HepG2 (cell line): ENCODE measurements around the gene NOB1. TPM values are rescaled to one million over a fixed set of nuclear protein-coding genes. Genes with fewer than 3 reads are reported as not detected.

ENCODE experiments used
- ATF4 ChIP-seq, 2 experiments: fragments of 450-650 bp in 1 of 2; sonication (generic) in 1 of 2; formaldehyde crosslinking; IDR thresholded peaks; 2 replicates each; pipeline versions ENCODE4 v1.5.0 to v1.8.0; 2020 to 2022; ENCODE audit warnings: mild to moderate bottlenecking in 1 of 2, missing genetic modification reagents in 1 of 2
- ATF7-NPFF ChIP-seq: sonication (generic); formaldehyde crosslinking; IDR thresholded peaks from 2 replicates; pipeline ENCODE4 v1.8.1; 2023; ENCODE audit warnings: mild to moderate bottlenecking, low read depth, missing genetic modification reagents, moderate library complexity
- CHD2 ChIP-seq: IDR thresholded peaks from 2 replicates; pipeline ENCODE4 v1.6.1; 2011; ENCODE audit warnings: low read depth, low read length, improper control_type of control experiment
- CREB3 ChIP-seq: sonication (generic); formaldehyde crosslinking; IDR thresholded peaks from 2 replicates; pipeline ENCODE4 v1.5.0; 2020; ENCODE audit warnings: missing genetic modification reagents
- DRAP1 ChIP-seq: IDR thresholded peaks from 2 replicates; pipeline ENCODE4 v1.6.1; 2016; ENCODE audit warnings: missing genetic modification reagents, missing compliant biosample characterization
- EZH2 ChIP-seq: conservative IDR thresholded peaks from 2 replicates; pipeline ENCODE4 v1.6.1; 2012; ENCODE audit warnings: mild to moderate bottlenecking, low read depth, low read length, moderate library complexity
- HCFC1 ChIP-seq: fragments of 150-350 bp; IDR thresholded peaks from 2 replicates; pipeline ENCODE4 v1.6.1; 2014; ENCODE audit warnings: low read depth, low read length
- HDAC2 ChIP-seq: sonication (generic); formaldehyde crosslinking; IDR thresholded peaks from 2 replicates; pipeline ENCODE4 v1.4.0; 2020; ENCODE audit warnings: missing genetic modification reagents
- JUN ChIP-seq: sonication (generic); formaldehyde crosslinking; IDR thresholded peaks from 2 replicates; pipeline ENCODE4 v1.4.0; 2020; ENCODE audit warnings: mild to moderate bottlenecking, missing genetic modification reagents
- MTA1 ChIP-seq: sonication (generic); formaldehyde crosslinking; IDR thresholded peaks from 2 replicates; pipeline ENCODE4 v1.4.0; 2020; ENCODE audit warnings: missing genetic modification reagents, mild to moderate bottlenecking, borderline replicate concordance
- NBN ChIP-seq: fragments of 450-650 bp; conservative IDR thresholded peaks from 2 replicates; pipeline ENCODE4 v1.6.1; 2017
- POGZ ChIP-seq: sonication (generic); formaldehyde crosslinking; IDR thresholded peaks from 2 replicates; pipeline ENCODE4 v1.4.0; 2020; ENCODE audit warnings: mild to moderate bottlenecking, missing genetic modification reagents
- RCOR2 ChIP-seq: IDR thresholded peaks from 2 replicates; pipeline ENCODE4 v1.6.1; 2016; ENCODE audit warnings: missing biosample characterization, missing genetic modification reagents
- THYN1 ChIP-seq: sonication (generic); formaldehyde crosslinking; IDR thresholded peaks from 2 replicates; pipeline ENCODE4 v1.8.1; 2023; ENCODE audit warnings: low read depth, mild to moderate bottlenecking, moderate library complexity, missing genetic modification reagents, borderline replicate concordance
- ZBTB2 ChIP-seq: sonication (generic); formaldehyde crosslinking; IDR thresholded peaks from 2 replicates; pipeline ENCODE4 v1.8.0; 2022; ENCODE audit warnings: low read depth, missing genetic modification reagents
- ZFP1 ChIP-seq: IDR thresholded peaks from 2 replicates; pipeline ENCODE4 v1.6.1; 2016
- ZFP62 ChIP-seq: sonication (generic); formaldehyde crosslinking; IDR thresholded peaks from 2 replicates; pipeline ENCODE4 v1.4.0; 2020; ENCODE audit warnings: missing genetic modification reagents
- ZNF225 ChIP-seq: sonication (generic); formaldehyde crosslinking; IDR thresholded peaks from 2 replicates; pipeline ENCODE4 v1.4.0; 2020; ENCODE audit warnings: mild to moderate bottlenecking, missing genetic modification reagents
- ZNF260 ChIP-seq: sonication (generic); formaldehyde crosslinking; IDR thresholded peaks from 2 replicates; pipeline ENCODE4 v1.4.0; 2020; ENCODE audit warnings: missing genetic modification reagents, low read depth, mild to moderate bottlenecking, borderline replicate concordance
- ZNF530 ChIP-seq: sonication (generic); formaldehyde crosslinking; IDR thresholded peaks from 2 replicates; pipeline ENCODE4 v1.5.0; 2020; ENCODE audit warnings: low read depth, mild to moderate bottlenecking, missing genetic modification reagents
- ZNF543 ChIP-seq: sonication (generic); formaldehyde crosslinking; IDR thresholded peaks from 2 replicates; pipeline ENCODE4 v1.4.0; 2020; ENCODE audit warnings: mild to moderate bottlenecking, missing genetic modification reagents
- ZNF567 ChIP-seq: sonication (generic); formaldehyde crosslinking; IDR thresholded peaks from 2 replicates; pipeline ENCODE4 v1.8.1; 2023; ENCODE audit warnings: mild to moderate bottlenecking, missing genetic modification reagents, borderline replicate concordance
- ZNF598 ChIP-seq: sonication (generic); formaldehyde crosslinking; IDR thresholded peaks from 2 replicates; pipeline ENCODE4 v1.5.1; 2020; ENCODE audit warnings: mild to moderate bottlenecking, missing genetic modification reagents, borderline replicate concordance
- ZNF670 ChIP-seq: sonication (generic); formaldehyde crosslinking; IDR thresholded peaks from 2 replicates; pipeline ENCODE4 v1.8.0; 2022; ENCODE audit warnings: mild to moderate bottlenecking, missing genetic modification reagents, borderline replicate concordance
- ZNF747 ChIP-seq: sonication (generic); formaldehyde crosslinking; IDR thresholded peaks from 2 replicates; pipeline ENCODE4 v1.8.1; 2023; ENCODE audit warnings: missing genetic modification reagents, mild to moderate bottlenecking, borderline replicate concordance
- ZNF883 ChIP-seq: sonication (generic); formaldehyde crosslinking; IDR thresholded peaks from 2 replicates; pipeline ENCODE4 v1.5.1; 2020; ENCODE audit warnings: mild to moderate bottlenecking, missing genetic modification reagents; ENCODE audit errors: not compliant biosample characterization
- polyA plus RNA-seq, 8 experiments: library from polyadenylated mRNA; depleted of rRNA in 3 of 8; stranded (reverse) in 7 of 8; unstranded in 1 of 8; fragments of >200 nt; fragmentation: Illumina TruSeq in 4 of 8; extraction: Trizol in 4 of 8; gene quantifications; 2 replicates each; pipeline versions ENCODE4 v1.2.1 to v1.2.3, GENCODE V29; 2011 to 2016; ENCODE audit warnings: low read depth in 4 of 8, missing spikeins in 1 of 8, mixed read lengths in 1 of 8; ENCODE audit not compliant: insufficient read depth in 1 of 8
- total RNA-seq, 5 experiments: library from RNA; depleted of rRNA; stranded (reverse); fragments of >200 nt; fragmentation: Illumina TruSeq; extraction: Trizol; gene quantifications; 2 replicates each; pipeline ENCODE4 v1.2.3, GENCODE V29; 2016; ENCODE audit warnings: low read depth in 1 of 5

NOB1 gene
- total and polyA plus RNA-seq, 2 of the 13 experiments (the other 11 are each of a cell fraction or from before 2014, with no cell fraction given): 47.1 to 162 TPM

GRCh38 chr16:69761983-69762813, 7.5 kb upstream of the NOB1 start, which contains the start of gene WWP2 (continued):
- no peak for TF ChIP-seq ATF4 (CRISPR knock-in tag; IDR thresholded peaks at IDR 0.05)
- no peak for TF ChIP-seq JUN
- peak; percentile 41; the same call in 1 of the 2 replicates for TF ChIP-seq ZNF225 (CRISPR knock-in tag)
- TF ChIP-seq ZNF530 (CRISPR knock-in tag): no peak; the same call in 1 of the 2 replicates
- TF ChIP-seq ATF7-NPFF: no peak
- TF ChIP-seq POGZ (CRISPR knock-in tag): no peak
- peak; percentile 92 for TF ChIP-seq ZBTB2 (CRISPR knock-in tag)
- TF ChIP-seq ZNF543: no peak
- no peak; the same call in 1 of the 2 replicates for TF ChIP-seq CHD2
- TF ChIP-seq RCOR2 (CRISPR knock-in tag): 0 out of 2 replicates have a peak, but pooled peaks have one; percentile 30
- TF ChIP-seq EZH2: no peak
- peak; percentile 62; the same call in 1 of the 2 replicates for TF ChIP-seq HCFC1
- peak; percentile 73; the same call in 1 of the 2 replicates for TF ChIP-seq ZFP1 (CRISPR knock-in tag)
- TF ChIP-seq ZNF260 (CRISPR knock-in tag): no peak
- no peak for TF ChIP-seq THYN1 (CRISPR knock-in tag)
- no peak; the same call in 1 of the 2 replicates for TF ChIP-seq CREB3
- peak; percentile 91; the same call in 1 of the 2 replicates for TF ChIP-seq ZNF567 (CRISPR knock-in tag)
- TF ChIP-seq ZFP62 (CRISPR knock-in tag): no peak
- TF ChIP-seq DRAP1 (CRISPR knock-in tag): peak; percentile 61; the same call in 1 of the 2 replicates
- TF ChIP-seq ZNF598 (CRISPR knock-in tag): no peak
- TF ChIP-seq ZNF670 (CRISPR knock-in tag): peak; percentile 22; the same call in 1 of the 2 replicates
- TF ChIP-seq ZNF883 (CRISPR knock-in tag): peak; percentile 26
- no peak for TF ChIP-seq NBN
- TF ChIP-seq ZNF747 (CRISPR knock-in tag): no peak
- 0 out of 2 replicates have a peak, but pooled peaks have one; percentile 37 for TF ChIP-seq HDAC2
- no peak for TF ChIP-seq MTA1 (CRISPR knock-in tag)
